ENCODE data around the gene RBBP4. TPM values are rescaled to one million over a fixed set of nuclear protein-coding genes. Genes with fewer than 3 reads are reported as not detected.

RBBP4 gene
- total RNA-seq, 1 experiment from 2014 or later, result 279 TPM

GRCh38 chr1:32728413-32729077 lies 77.5 kb downstream of the RBBP4 start:
- Histone ChIP-seq H3K4me1 (ENCODE audit: control insufficient read depth in 1 of 2, insufficient read depth in 2 of 2, low read length in 2 of 2) (peaks cover 37 to 53% of the 10 kb centered on the region in 2 experiments), H3K27me3 (ENCODE audit: insufficient read depth, low read length) (no peaks in the 10 kb centered on the region), H3K36me3 (ENCODE audit: control insufficient read depth in 1 of 2, insufficient read depth in 2 of 2, low read length in 2 of 2) (no peaks in the 10 kb centered on the region), H4K20me1 (ENCODE audit: insufficient read depth) (no peaks in the 10 kb centered on the region), H3K4me3 (replicated peaks in 1 of 2; ENCODE audit: low read depth in 1 of 2, low read length in 2 of 2) (no peak overlapping the region), H3K27ac (ENCODE audit: low read depth, low read length) (no peak overlapping the region), H3K9ac (ENCODE audit: low read length) (no peak overlapping the region), H2AFZ (ENCODE audit: low read depth, low read length, poor library complexity, severe bottlenecking) (no peak overlapping the region), H3K9me2 (ENCODE audit: insufficient read depth) (no peaks in the 10 kb centered on the region), H3K4me2 (ENCODE audit: low read length) (no peak overlapping the region), H3K79me2 (ENCODE audit: insufficient read depth, low read length) (no peaks in the 10 kb centered on the region), H3K9me3 (ENCODE audit: control insufficient read depth in 1 of 2, insufficient read depth in 1 of 2, low read depth in 1 of 2, low read length in 2 of 2) (no peaks in the 10 kb centered on the region)
- ChIA-PET CTCF (interaction anchor here (3.1 kb wide), 1 partner anchor 17 kb away, joined by 20 read pairs; no protein-coding TSS in a partner anchor), RAD21 (ENCODE audit: low non-redundant PET in 1 of 2, low total read pairs in 2 of 2, uncharacterized antibody in 2 of 2, unreplicated experiment in 2 of 2) (interaction anchor here in 1 of 2 experiments (1.3 kb wide), 1 partner anchor 16 kb away, joined by 3 read pairs; no protein-coding TSS in a partner anchor), POLR2A (interaction anchor here (1.2 kb wide), 2 partner anchors 9 to 12 kb away, joined by 3 read pairs; no protein-coding TSS in a partner anchor)
- no TSS peak for BruUV-seq (replicated peaks)
- ATAC-seq, result no peak
- no peak for DNase-seq (ENCODE audit: low read depth, low spot score)
- intact Hi-C loops (cut with micrococcal nuclease), result no loop called here
- no peak for TF ChIP-seq ATF3 (IDR thresholded peaks at IDR 0.05)

GRCh38 chr1:32729254-32730046 lies 78.4 kb downstream of the RBBP4 start:
- Histone ChIP-seq H3K9me2 (ENCODE audit: insufficient read depth) (no peaks in the 10 kb centered on the region), H3K9ac (ENCODE audit: low read length) (peak overlapping the region; percentile 24; the same call in 1 of the 2 replicates), H3K9me3 (ENCODE audit: control insufficient read depth in 1 of 2, insufficient read depth in 1 of 2, low read depth in 1 of 2, low read length in 2 of 2) (no peaks in the 10 kb centered on the region), H3K4me2 (ENCODE audit: low read length) (peak overlapping the region; percentile 74), H3K27me3 (ENCODE audit: insufficient read depth, low read length) (no peaks in the 10 kb centered on the region), H4K20me1 (ENCODE audit: insufficient read depth) (no peaks in the 10 kb centered on the region), H3K79me2 (ENCODE audit: insufficient read depth, low read length) (no peaks in the 10 kb centered on the region), H3K36me3 (ENCODE audit: control insufficient read depth in 1 of 2, insufficient read depth in 2 of 2, low read length in 2 of 2) (no peaks in the 10 kb centered on the region), H3K4me3 (replicated peaks in 1 of 2; ENCODE audit: low read depth in 1 of 2, low read length in 2 of 2) (no peak overlapping the region), H3K27ac (ENCODE audit: low read depth, low read length) (no peak overlapping the region), H2AFZ (ENCODE audit: low read depth, low read length, poor library complexity, severe bottlenecking) (no peak overlapping the region), H3K4me1 (ENCODE audit: control insufficient read depth in 1 of 2, insufficient read depth in 2 of 2, low read length in 2 of 2) (peaks cover 35 to 50% of the 10 kb centered on the region in 2 experiments)
- ChIA-PET CTCF (interaction anchor here (0.7 to 3.1 kb wide), 3 partner anchors 18 to 44 kb away, joined by 3 to 20 read pairs (median 5); no protein-coding TSS in a partner anchor), POLR2A (interaction anchor here (1.0 to 1.2 kb wide), 3 partner anchors 8 to 13 kb away, joined by 3 read pairs; no protein-coding TSS in a partner anchor), RAD21 (ENCODE audit: low non-redundant PET in 1 of 2, low total read pairs in 2 of 2, uncharacterized antibody in 2 of 2, unreplicated experiment in 2 of 2) (interaction anchor here in 1 of 2 experiments (1.3 kb wide), 1 partner anchor 17 kb away, joined by 3 read pairs; no protein-coding TSS in a partner anchor)
- TF ChIP-seq POLR2AphosphoS5 (IDR thresholded peaks at IDR 0.05; ENCODE audit: low read depth, low read length), result no peak
- no peak for TF ChIP-seq REST (IDR thresholded peaks at IDR 0.05; ENCODE audit: low read depth)
- TF ChIP-seq ZFX (IDR thresholded peaks at IDR 0.05), result no peak
- TF ChIP-seq TCF7L2 (IDR thresholded peaks at IDR 0.05; ENCODE audit: borderline replicate concordance, extremely low read depth, insufficient read depth, insufficient read length), result no peak
- no peak for TF ChIP-seq RAD21 (IDR thresholded peaks at IDR 0.05; ENCODE audit: low read depth)
- no peak for TF ChIP-seq ELF1 (IDR thresholded peaks at IDR 0.05; ENCODE audit: borderline replicate concordance, low read depth)
- TF ChIP-seq ZBTB33 (IDR thresholded peaks at IDR 0.05; ENCODE audit: extremely low read depth, insufficient replicate concordance, low read length), result no peak
- TF ChIP-seq EZH2 (IDR thresholded peaks at IDR 0.05), result no peak
- BruUV-seq (replicated peaks), result no TSS peak
- DNase-seq (ENCODE audit: low read depth, low spot score) (no peak), ATAC-seq (peak; percentile 21; the same call in 1 of the 2 replicates)
- intact Hi-C loops (cut with micrococcal nuclease), result no loop called here

Measured in HCT116 (cell line).